BJ (cell line): ENCODE results near the gene TRAK2. TPM values are rescaled to one million over a fixed set of nuclear protein-coding genes. Genes with fewer than 3 reads are reported as not detected.

Source experiments
- CTCF ChIA-PET: fragments of 350-600 bp; formaldehyde crosslinking; extraction: SDS; loops from one replicate; lab custom pipeline; 2021; ENCODE audit warnings: antibody characterized with exemption, inconsistent platforms; lab: Yijun Ruan, JAX
- POLR2A ChIA-PET: fragments of 300-600 bp; sonication (Branson Sonifier 250); formaldehyde crosslinking; extraction: SDS; loops from one replicate; lab custom pipeline; 2021; ENCODE audit warnings: antibody characterized with exemption; lab: Charles Lee
- DNase-seq: peaks from one replicate; pipeline ENCODE4 v3.0.0-alpha.2; 2011; ENCODE audit warnings: low read depth
- H3K27me3 ChIP-seq: 2 replicates; pipeline ENCODE4 v1.6.0; 2011; ENCODE audit warnings: low read length; ENCODE audit not compliant: control insufficient read depth, insufficient read depth
- H3K36me3 ChIP-seq: 2 replicates; pipeline ENCODE4 v1.5.1; 2011; ENCODE audit warnings: low read length; ENCODE audit not compliant: control insufficient read depth, insufficient read depth
- H3K4me3 ChIP-seq: 2 replicates; pipeline ENCODE4 v1.5.1; 2011; ENCODE audit warnings: low read depth, mild to moderate bottlenecking, control low read depth, low read length
- CTCF ChIP-seq: IDR thresholded peaks from 2 replicates; pipeline ENCODE4 v1.5.1; 2011; ENCODE audit warnings: low read depth, mild to moderate bottlenecking, control low read depth, inconsistent platforms, low read length, moderate library complexity; ENCODE audit not compliant: insufficient read depth
- polyA plus RNA-seq: library from polyadenylated mRNA; depleted of rRNA; stranded (reverse); fragments of >200 nt; gene quantifications from 2 replicates; pipeline ENCODE4 v1.2.3, GENCODE V29; 2011

Gene TRAK2
- polyA plus RNA-seq, 1 experiment = 25.3 TPM

GRCh38 chr2:201358684-201359083, 92.6 kb downstream of the TRAK2 start:
- Histone ChIP-seq H3K36me3 (peaks cover 13% of the 10 kb centered on the region), H3K4me3 (no peak overlapping the region), H3K27me3 (no peaks in the 10 kb centered on the region)
- CTCF ChIA-PET = no interaction called here
- TF ChIP-seq CTCF = no peak
- no peak for DNase-seq
- POLR2A ChIA-PET = no interaction called here

GRCh38 chr2:201357221-201357620, 94.0 kb downstream of the TRAK2 start, which contains the start of gene FLACC1:
Gene FLACC1, minus strand, starts transcription at chr2:201357345. Its CDS starts 5,941 bp downstream, at chr2:201351404.
- Histone ChIP-seq H3K4me3 (no peak within 1 kb of the TSS), H3K36me3 (peaks cover 5% of the 10 kb centered on the region; the same call in 1 of the 2 replicates), H3K27me3 (no peaks in the 10 kb centered on the region)
- ChIA-PET CTCF (interaction anchor here (0.8 to 0.9 kb wide), 2 partner anchors 11 to 120 kb away, joined by 3 to 4 read pairs; no protein-coding TSS in a partner anchor), POLR2A (no interaction called here)
- TF ChIP-seq CTCF = no peak
- DNase-seq = peak; percentile 57

DNA sequence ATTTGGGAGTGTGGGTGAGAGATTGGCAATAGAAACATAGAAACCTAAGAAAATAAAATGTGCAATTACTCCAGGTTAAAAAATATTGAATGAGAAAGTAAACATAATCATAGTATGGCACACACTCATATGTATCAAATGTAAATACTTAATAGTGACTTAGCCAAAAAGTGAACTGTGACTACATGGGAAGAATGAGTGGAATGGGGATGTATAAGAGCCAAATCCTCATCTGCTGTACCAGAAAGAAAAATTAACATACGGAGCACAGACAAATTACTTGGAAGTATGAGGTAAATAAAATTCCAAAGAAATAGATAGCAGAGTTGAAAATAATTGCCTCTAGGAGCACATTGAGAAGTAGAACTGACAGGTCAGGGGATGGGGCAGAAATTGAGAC, 98.1 kb downstream of the TRAK2 start:
- no peak overlapping the region for H3K4me3 ChIP-seq
- ChIA-PET POLR2A (no interaction called here), CTCF (interaction anchor here (0.8 to 3.6 kb wide), 2 partner anchors 9 to 11 kb away, joined by 3 to 15 read pairs; no protein-coding TSS in a partner anchor)
- no peak for DNase-seq
- H3K27me3 ChIP-seq = no peaks in the 10 kb centered on the region
- no peak for TF ChIP-seq CTCF
- H3K36me3 ChIP-seq = no peaks in the 10 kb centered on the region

DNA sequence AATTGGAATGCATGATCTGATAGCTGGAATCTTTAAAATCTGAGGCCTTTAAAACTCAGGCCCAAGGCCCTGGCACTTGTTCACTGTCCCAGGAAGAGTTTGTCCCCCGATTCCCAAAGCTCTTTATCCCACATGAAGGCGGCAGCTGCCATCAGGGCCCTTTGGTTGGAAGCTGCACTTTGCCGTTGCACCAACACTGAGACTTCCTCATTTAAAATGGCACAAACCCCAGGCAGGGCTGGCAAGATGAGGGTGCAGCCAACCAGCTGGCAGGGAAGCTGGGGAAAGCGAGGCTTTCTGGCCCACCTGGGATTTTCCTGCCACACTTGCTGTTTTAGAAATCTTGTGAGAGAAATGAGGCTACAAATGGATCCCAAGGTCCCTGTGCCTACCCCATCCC, 100.4 kb downstream of the TRAK2 start:
- H3K36me3 ChIP-seq = no peaks in the 10 kb centered on the region
- H3K27me3 ChIP-seq = no peaks in the 10 kb centered on the region
- ChIA-PET POLR2A (no interaction called here), CTCF (interaction anchor here (1.3 to 3.6 kb wide), 2 partner anchors 14 to 119 kb away, joined by 4 to 15 read pairs; no protein-coding TSS in a partner anchor)
- no peak for TF ChIP-seq CTCF
- no peak for DNase-seq
- H3K4me3 ChIP-seq = no peak overlapping the region

DNA sequence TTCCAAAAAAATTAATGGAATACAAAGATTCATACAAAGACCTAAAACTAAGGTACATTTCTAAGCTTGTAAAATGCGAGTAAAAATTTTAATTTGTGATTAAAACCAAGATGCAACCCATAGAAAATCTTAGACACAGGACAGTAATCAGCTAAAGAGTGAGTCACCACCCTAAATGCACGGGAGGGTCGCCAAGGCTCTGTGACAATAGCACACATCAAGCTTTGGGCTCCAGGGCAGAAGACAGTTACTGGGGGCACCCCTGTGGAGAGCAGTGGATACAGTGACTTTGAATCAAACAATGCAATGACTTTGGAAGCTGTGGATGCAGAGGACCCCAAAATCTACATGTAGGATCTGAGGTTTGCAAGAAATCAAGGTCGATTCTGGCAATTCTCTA, 101.7 kb downstream of the TRAK2 start:
- no peaks in the 10 kb centered on the region for H3K36me3 ChIP-seq
- no peak for TF ChIP-seq CTCF
- DNase-seq = no peak
- ChIA-PET CTCF (interaction anchor here (3.6 kb wide), 1 partner anchor 15 kb away, joined by 15 read pairs; no protein-coding TSS in a partner anchor), POLR2A (no interaction called here)
- H3K4me3 ChIP-seq = no peak overlapping the region
- H3K27me3 ChIP-seq = no peaks in the 10 kb centered on the region
